Measurements from ENCODE around the gene TSPAN14.

DNA sequence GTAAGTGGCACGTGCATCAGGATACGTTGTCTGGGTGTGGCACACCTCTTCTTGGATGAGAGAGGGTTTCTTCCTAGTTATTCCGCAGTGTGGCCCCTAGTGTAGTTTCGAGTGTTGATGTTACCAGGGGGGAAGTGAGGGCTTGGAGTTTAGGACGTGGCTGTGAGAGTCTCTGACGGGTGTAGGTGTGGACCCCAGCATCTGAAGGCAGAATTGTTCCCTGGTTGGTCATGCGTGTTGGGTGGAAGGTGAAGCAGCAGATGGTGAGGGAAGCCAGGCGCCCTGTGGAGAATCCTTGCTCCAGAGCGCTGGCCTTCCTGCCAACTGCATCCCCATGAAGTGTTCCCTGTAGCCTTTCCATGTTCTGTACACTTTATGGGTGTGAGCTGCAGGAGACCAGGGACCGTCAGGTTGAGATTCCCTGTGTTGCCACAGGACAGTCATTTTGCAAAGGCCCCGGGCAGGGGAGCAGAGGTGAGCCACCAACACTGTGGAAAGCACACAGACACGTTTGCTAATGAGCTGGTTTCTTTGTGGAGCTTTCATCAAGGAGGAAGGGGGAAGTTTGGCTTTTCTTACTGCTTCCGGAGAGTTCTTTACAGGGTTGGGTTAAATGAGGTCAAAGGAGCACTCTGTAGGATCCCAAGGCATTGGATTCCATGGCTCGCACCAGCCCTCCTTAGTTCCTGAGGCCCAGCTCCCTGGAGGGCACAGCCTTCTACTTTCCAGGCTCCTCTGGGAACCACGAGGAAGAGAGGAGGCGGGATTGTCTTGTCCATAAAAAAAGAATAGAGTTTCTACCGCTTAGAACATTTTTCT is 32.0 kb downstream of the TSPAN14 start:
- TF ChIP-seq EZH2 (IDR thresholded peaks at IDR 0.05) (no peak), POLR2AphosphoS5 (IDR thresholded peaks at IDR 0.05; ENCODE audit: borderline replicate concordance, low read depth, low read length) (no peak), FOXP2 (optimal IDR thresholded peaks at IDR 0.05; ENCODE audit: control extremely low read depth, extremely low read length, insufficient read depth) (no peak)

Measured in SK-N-MC (cell line).